ENCODE results near the gene RAB20.

RAB20 gene

GRCh38 chr13:110525328-110526319 lies 35.9 kb downstream of the RAB20 start:
- no peak for TF ChIP-seq CSDC2 (CRISPR knock-in tag; IDR thresholded peaks at IDR 0.05)
- no peak for TF ChIP-seq TSHZ2 (CRISPR knock-in tag; IDR thresholded peaks at IDR 0.05)
- no peak for TF ChIP-seq OSR1 (CRISPR knock-in tag; IDR thresholded peaks at IDR 0.05)
- no peak for TF ChIP-seq SNAI2 (CRISPR knock-in tag; IDR thresholded peaks at IDR 0.05)
- TF ChIP-seq TCF4 (CRISPR knock-in tag; IDR thresholded peaks at IDR 0.05; ENCODE audit: borderline replicate concordance) = no peak
- TF ChIP-seq ZFP3 (CRISPR knock-in tag; IDR thresholded peaks at IDR 0.05) = no peak
- no peak for TF ChIP-seq ZNF565 (CRISPR knock-in tag; conservative IDR thresholded peaks at IDR 0.05; ENCODE audit: low read depth)
- TF ChIP-seq ZC3H10 (CRISPR knock-in tag; IDR thresholded peaks at IDR 0.05) = no peak
- no peak for TF ChIP-seq PPARA (CRISPR knock-in tag; IDR thresholded peaks at IDR 0.05; ENCODE audit: borderline replicate concordance)
- no peak for TF ChIP-seq PATZ1 (CRISPR knock-in tag; IDR thresholded peaks at IDR 0.05; ENCODE audit: borderline replicate concordance)
- TF ChIP-seq BACH2 (CRISPR knock-in tag; IDR thresholded peaks at IDR 0.05; ENCODE audit: borderline replicate concordance) = no peak
- TF ChIP-seq ESRRG (CRISPR knock-in tag; IDR thresholded peaks at IDR 0.05) = no peak
- no peak for TF ChIP-seq TOX (CRISPR knock-in tag; IDR thresholded peaks at IDR 0.05; ENCODE audit: borderline replicate concordance)
- no peak for TF ChIP-seq CREB5 (CRISPR knock-in tag; IDR thresholded peaks at IDR 0.05; ENCODE audit: low read depth)
- no peak for TF ChIP-seq ZNF8 (CRISPR knock-in tag; IDR thresholded peaks at IDR 0.05)
- TF ChIP-seq ZFP30 (CRISPR knock-in tag; IDR thresholded peaks at IDR 0.05) = no peak
- TF ChIP-seq ISL1 (CRISPR knock-in tag; IDR thresholded peaks at IDR 0.05) = no peak
- TF ChIP-seq ARNTL (CRISPR knock-in tag; IDR thresholded peaks at IDR 0.05; ENCODE audit: borderline replicate concordance, low read depth) = no peak
- TF ChIP-seq POU6F1 (CRISPR knock-in tag; IDR thresholded peaks at IDR 0.05; ENCODE audit: borderline replicate concordance, low read depth) = no peak
- ATAC-seq = no peak

GRCh38 chr13:110524541-110525257 lies 36.8 kb downstream of the RAB20 start:
- ATAC-seq = no peak
- TF ChIP-seq CREB5 (CRISPR knock-in tag; IDR thresholded peaks at IDR 0.05; ENCODE audit: low read depth) (no peak), ISL1 (CRISPR knock-in tag; IDR thresholded peaks at IDR 0.05) (no peak), PPARA (CRISPR knock-in tag; IDR thresholded peaks at IDR 0.05; ENCODE audit: borderline replicate concordance) (no peak), GLIS3 (CRISPR knock-in tag; IDR thresholded peaks at IDR 0.05) (no peak), ZNF8 (CRISPR knock-in tag; IDR thresholded peaks at IDR 0.05) (no peak), ZC3H10 (CRISPR knock-in tag; IDR thresholded peaks at IDR 0.05) (no peak)
